Transverse colon (tissue), 4 donors: ENCODE measurements around the gene RBM20. TPM values are rescaled to one million over a fixed set of nuclear protein-coding genes. Genes with fewer than 3 reads are reported as not detected.

Experiments
- DNase-seq: peaks from one replicate; pipeline ENCODE4 v3.0.0-alpha.2; 2019
- H3K27ac ChIP-seq, 4 donors: fragments of 200-600 bp; sonication (generic); 2 replicates each; pipeline ENCODE4 v1.5.1; 2016 to 2018; ENCODE audit warnings: inconsistent platforms in 4 of 4
- H3K27me3 ChIP-seq: fragments of 200-600 bp; sonication (generic); 2 replicates; pipeline ENCODE4 v1.5.1; 2017; ENCODE audit warnings: inconsistent platforms
- H3K36me3 ChIP-seq, 4 donors: fragments of 200-600 bp; sonication (generic); 2 replicates each; pipeline ENCODE4 v1.5.1; 2017 to 2019; ENCODE audit warnings: inconsistent platforms in 4 of 4
- H3K4me1 ChIP-seq, 4 donors: fragments of 200-600 bp; sonication (generic); 2 replicates each; pipeline ENCODE4 v1.5.1; 2017 to 2020; ENCODE audit warnings: inconsistent platforms in 4 of 4
- H3K4me3 ChIP-seq, 4 donors: fragments of 200-600 bp; sonication (generic); 1 replicate in 1 of 4; 2 replicates in 3 of 4; pipeline versions ENCODE4 v1.5.1 to v1.6.1; 2017 to 2019; ENCODE audit warnings: inconsistent platforms in 4 of 4
- H3K9me3 ChIP-seq, 2 donors: fragments of 200-600 bp; sonication (generic); 2 replicates each; pipeline ENCODE4 v1.5.1; 2017 to 2019; ENCODE audit warnings: inconsistent platforms in 2 of 2
- CTCF ChIP-seq, 5 experiments: fragments of 200-600 bp in 3 of 5; fragments of 450-650 bp in 2 of 5; sonication (generic) in 3 of 5; IDR thresholded peaks; 1 replicate in 2 of 5; 2 replicates in 3 of 5; pipeline ENCODE4 v1.5.1; 2016 to 2017; ENCODE audit warnings: antibody characterized with exemption in 5 of 5, inconsistent platforms in 3 of 5, mild to moderate bottlenecking in 2 of 5, moderate library complexity in 1 of 5
- EP300 ChIP-seq: sonication (generic); formaldehyde crosslinking; IDR thresholded peaks from one replicate; pipeline ENCODE4 v1.6.1; 2017; ENCODE audit warnings: antibody characterized with exemption, low read depth
- POLR2A ChIP-seq: fragments of 450-650 bp; IDR thresholded peaks from one replicate; pipeline ENCODE4 v1.6.1; 2016; ENCODE audit warnings: antibody characterized with exemption, mild to moderate bottlenecking, moderate library complexity
- POLR2AphosphoS5 ChIP-seq, 3 donors: sonication (generic); formaldehyde crosslinking; IDR thresholded peaks; one replicate each; pipeline ENCODE4 v1.6.1; 2016; ENCODE audit warnings: antibody characterized with exemption in 3 of 3
- WGBS, 2 donors: methylation state at CpG; one replicate each; pipeline ENCODE4 v1.1.5; 2018; ENCODE audit warnings: low coverage in 1 of 2; 5-methylcytosine and 5-hydroxymethylcytosine counted together
- in situ Hi-C, 4 donors: fragments of 200-750 bp; cut with MboI; loops; one replicate each; pipeline versions ENCODE4 v1.15.0 to v1.15.1; 2017; ENCODE audit warnings: low sequenced_read_pairs in 3 of 4, low pct_ligation_motif_present in 1 of 4, low pct_unique_long_range_greater_than_20kb in 1 of 4
- intact Hi-C: fragments of 100-400 bp; cut with DNase I; formaldehyde crosslinking; loops from one replicate; pipeline ENCODE4 v1.15.1; 2023; ENCODE audit warnings: low total_unique reads
- total RNA-seq, 4 donors: library from RNA; depleted of rRNA; stranded (reverse); fragments of >200 nt; gene quantifications; one replicate each; pipeline ENCODE4 v1.1.0, GENCODE V29; 2016

Gene RBM20
- total RNA-seq, 4 donors from 2014 or later, result 1.2 to 10.5 (median 2.9) TPM

- WGBS, 2 donors, result 0 to 1% methylated on average over 1 to 47 of the region's 47 CpGs
- in situ Hi-C loops, result no loop called here
Measured at GRCh38 chr10:110871298-110872084, 227.4 kb downstream of the RBM20 start, which contains the start of gene PDCD4. PDCD4 (plus strand) TSS chr10:110871928; CDS start chr10:110876028, 4,100 bp downstream.

GRCh38 chr10:110872145-110872983, 228.2 kb downstream of the RBM20 start:
- Histone ChIP-seq H3K9me3 (no peaks in the 10 kb centered on the region), H3K36me3 (peaks cover 0 to 11% (median 0%) of the 10 kb centered on the region in 4 donors), H3K27me3 (no peaks in the 10 kb centered on the region), H3K27ac (peak overlapping the region; percentile 99 to 100 (median 99)), H3K4me1 (peaks cover 11 to 71% (median 40%) of the 10 kb centered on the region in 4 donors), H3K4me3 (peak overlapping the region; percentile 79 to 97 (median 88))
- TF ChIP-seq CTCF (IDR thresholded peaks at IDR 0.05), result peak in 1 of 5 experiments; percentile 12
- TF ChIP-seq POLR2AphosphoS5 (IDR thresholded peaks at IDR 0.05), result peak in 2 of 3 donors; percentile 49 to 53
- TF ChIP-seq EP300, result no peak
- no peak for TF ChIP-seq POLR2A
- 0% methylated on average over 9 to 38 of the region's 70 CpGs for WGBS, 2 donors
- intact Hi-C loops (loop anchor here (10.0 kb wide), 1 partner anchor 48 kb away; no protein-coding TSS in a partner anchor), in situ Hi-C loops (no loop called here)
- DNase-seq, result peak; percentile 75

More at GRCh38 chr10:110871298-110872084, 227.4 kb downstream of the RBM20 start, which contains the start of gene PDCD4:
- H3K36me3 ChIP-seq, result peaks cover 0 to 3% (median 0%) of the 10 kb centered on the region in 4 donors
- intact Hi-C loops, result loop anchor here (10.0 kb wide), 1 partner anchor 47 kb away; no protein-coding TSS in a partner anchor
- peak within 1 kb of the TSS; percentile 99 to 100 (median 99) for H3K27ac ChIP-seq
- H3K27me3 ChIP-seq, result no peaks in the 10 kb centered on the region
- no peaks in the 10 kb centered on the region for H3K9me3 ChIP-seq
- H3K4me3 ChIP-seq, result peak within 1 kb of the TSS; percentile 79 to 97 (median 88)
- DNase-seq, result peak; percentile 100
- peaks cover 14 to 71% (median 42%) of the 10 kb centered on the region in 4 donors for H3K4me1 ChIP-seq
- TF ChIP-seq POLR2AphosphoS5 (IDR thresholded peaks at IDR 0.05) (peak; percentile 96 to 99 (median 99)), POLR2A (peak; percentile 99), CTCF (IDR thresholded peaks at IDR 0.05) (no peak)

GRCh38 chr10:110872984-110873923, 229.1 kb downstream of the RBM20 start:
- no peak for DNase-seq
- no peaks in the 10 kb centered on the region for H3K27me3 ChIP-seq
- peaks cover 12 to 67% (median 36%) of the 10 kb centered on the region in 4 donors for H3K4me1 ChIP-seq
- H3K36me3 ChIP-seq, result peaks cover 0 to 17% (median 0%) of the 10 kb centered on the region in 4 donors
- peak overlapping the region; percentile 79 to 97 (median 88) for H3K4me3 ChIP-seq
- H3K9me3 ChIP-seq, result no peaks in the 10 kb centered on the region
- intact Hi-C loops (loop anchor here (10.0 kb wide), 1 partner anchor 48 kb away; no protein-coding TSS in a partner anchor), in situ Hi-C loops (no loop called here)
- H3K27ac ChIP-seq, result peak overlapping the region; percentile 99 to 100 (median 99)
- no peak for TF ChIP-seq CTCF (IDR thresholded peaks at IDR 0.05)
- no peak for TF ChIP-seq EP300
- TF ChIP-seq POLR2A, result no peak
- TF ChIP-seq POLR2AphosphoS5 (IDR thresholded peaks at IDR 0.05), result no peak
- WGBS, 2 donors, result 0 to 1% methylated on average over 16 of the region's 16 CpGs
